HG03558 (cell line): Measurements from ENCODE around the gene MAFF.
"Not testable (repeated sequence)": the region's sequence is repeated elsewhere in the genome, so short reads cannot be mapped to it uniquely, and the experiment has no call there.

Experiments
- ATAC-seq: cut with Tn5 transposase; IDR thresholded peaks from one replicate; pipeline ENCODE4 v1.9.1; 2021; ENCODE audit warnings: moderate number of reproducible peaks; ENCODE audit not compliant: unreplicated experiment; ENCODE audit errors: extremely low read depth

Gene MAFF

GRCh38 chr22:38201711-38202436, at the start of gene MAFF:
MAFF (plus strand) TSS chr22:38201994; CDS start chr22:38213854, 11,860 bp downstream.
- ATAC-seq = no peak

GRCh38 chr22:38153821-38154562, 47.8 kb upstream of the MAFF start:
- ATAC-seq = no peak

- ATAC-seq = not testable (repeated sequence)
Observed at GRCh38 chr22:38154563-38154915, 47.3 kb upstream of the MAFF start.

GRCh38 chr22:38155703-38156102, 46.1 kb upstream of the MAFF start:
- no peak for ATAC-seq

- ATAC-seq = no peak
Observed at GRCh38 chr22:38162881-38163843, 38.6 kb upstream of the MAFF start.

- ATAC-seq = no peak
Observed at GRCh38 chr22:38163844-38164550, 37.8 kb upstream of the MAFF start.

GRCh38 chr22:38164551-38164918, 37.3 kb upstream of the MAFF start:
- no peak for ATAC-seq

- no peak for ATAC-seq
Observed at GRCh38 chr22:38165922-38166593, 35.7 kb upstream of the MAFF start.

- ATAC-seq = no peak
Observed at GRCh38 chr22:38167988-38168407, 33.8 kb upstream of the MAFF start.

- ATAC-seq = no peak
Observed at GRCh38 chr22:38169116-38169515, 32.7 kb upstream of the MAFF start.

- no peak for ATAC-seq
Observed at GRCh38 chr22:38170469-38170868, 31.3 kb upstream of the MAFF start.

GRCh38 chr22:38171927-38172831, 29.6 kb upstream of the MAFF start:
- no peak for ATAC-seq

GRCh38 chr22:38172832-38173640, 28.8 kb upstream of the MAFF start:
- no peak for ATAC-seq

- ATAC-seq = no peak
Observed at GRCh38 chr22:38173641-38173906, 28.2 kb upstream of the MAFF start.

GRCh38 chr22:38174626-38175025, 27.2 kb upstream of the MAFF start:
- ATAC-seq = no peak

GRCh38 chr22:38175206-38176118, 26.3 kb upstream of the MAFF start:
- ATAC-seq = no peak

- ATAC-seq = no peak
Observed at GRCh38 chr22:38176170-38176741, 25.5 kb upstream of the MAFF start.
